CD4-positive, alpha-beta memory T cell (primary cell): Measurements from ENCODE around the gene NRG3. TPM values are rescaled to one million over a fixed set of nuclear protein-coding genes. Genes with fewer than 3 reads are reported as not detected.

Experiments
- CTCF ChIA-PET: fragments of 350-600 bp; sonication (Branson Sonifier 250); formaldehyde crosslinking; loops from one replicate; lab custom pipeline; 2021; ENCODE audit warnings: inconsistent platforms; ENCODE audit not compliant: partially characterized antibody; lab: Charles Lee
- POLR2A ChIA-PET: fragments of 350-600 bp; sonication (Branson Sonifier 250); formaldehyde crosslinking; loops from one replicate; lab custom pipeline; 2021; ENCODE audit not compliant: partially characterized antibody; lab: Charles Lee
- DNase-seq, 5 donors: peaks; one replicate each; pipeline versions ENCODE4 v3.0.0 to v3.0.0-alpha.2; 2020 to 2022; ENCODE audit warnings: mixed read lengths in 1 of 5
- H3K27ac ChIP-seq: one replicate; pipeline ENCODE4 v1.7.0; 2013; ENCODE audit warnings: low read depth, low read length
- H3K27me3 ChIP-seq: 2 replicates; pipeline ENCODE4 v1.7.0; 2013; ENCODE audit warnings: mild to moderate bottlenecking, low read length, moderate library complexity; ENCODE audit not compliant: insufficient read depth
- H3K36me3 ChIP-seq: 2 replicates; pipeline ENCODE4 v1.7.0; 2013; ENCODE audit warnings: mild to moderate bottlenecking, low read length, moderate library complexity; ENCODE audit not compliant: insufficient read depth
- H3K4me1 ChIP-seq: 2 replicates; pipeline ENCODE4 v1.7.0; 2013; ENCODE audit warnings: mild to moderate bottlenecking, low read length, moderate library complexity; ENCODE audit not compliant: insufficient read depth
- H3K4me3 ChIP-seq, 2 donors: one replicate each; pipeline ENCODE4 v1.7.0; 2013; ENCODE audit warnings: low read length in 2 of 2, mild to moderate bottlenecking in 1 of 2
- H3K9me3 ChIP-seq, 2 donors: one replicate each; pipeline ENCODE4 v1.7.0; 2013; ENCODE audit warnings: low read length in 2 of 2, control low read depth in 1 of 2; ENCODE audit not compliant: control insufficient read depth in 1 of 2
- H3K27ac Mint-ChIP-seq, 7 donors: one replicate each; pipeline ENCODE4 v1.8.0; 2020 to 2021; ENCODE audit warnings: mixed read lengths in 7 of 7, mild to moderate bottlenecking in 6 of 7, inconsistent platforms in 3 of 7, moderate library complexity in 3 of 7
- H3K27me3 Mint-ChIP-seq, 2 donors: one replicate each; pipeline ENCODE4 v1.8.0; 2020 to 2021; ENCODE audit warnings: mixed read lengths in 2 of 2
- H3K36me3 Mint-ChIP-seq, 2 donors: one replicate each; pipeline ENCODE4 v1.8.0; 2020 to 2021; ENCODE audit warnings: mixed read lengths in 2 of 2, inconsistent platforms in 1 of 2, mild to moderate bottlenecking in 1 of 2
- H3K4me1 Mint-ChIP-seq, 4 donors: one replicate each; pipeline ENCODE4 v1.8.0; 2020 to 2021; ENCODE audit warnings: mixed read lengths in 4 of 4, mild to moderate bottlenecking in 1 of 4
- H3K4me3 Mint-ChIP-seq, 8 donors: one replicate each; pipeline ENCODE4 v1.8.0; 2020 to 2021; ENCODE audit warnings: mixed read lengths in 8 of 8, mild to moderate bottlenecking in 7 of 8, moderate library complexity in 6 of 8, inconsistent platforms in 3 of 8
- H3K9me3 Mint-ChIP-seq, 8 donors: one replicate each; pipeline ENCODE4 v1.8.0; 2020 to 2021; ENCODE audit warnings: mixed read lengths in 8 of 8, mild to moderate bottlenecking in 5 of 8, inconsistent platforms in 3 of 8, moderate library complexity in 1 of 8
- intact Hi-C: fragments of 100-400 bp; cut with micrococcal nuclease; formaldehyde crosslinking; loops from one replicate; pipeline ENCODE4 v1.15.1; 2023
- polyA plus RNA-seq, 2 donors: library from polyadenylated mRNA; unstranded; fragments of 300-500 nt; fragmentation: Illumina TruSeq; gene quantifications; one replicate each; pipeline ENCODE4 v1.2.3, GENCODE V29; 2021
- total RNA-seq, 2 experiments: library from RNA; stranded (reverse); gene quantifications; one replicate each; pipeline ENCODE4 v1.2.3, GENCODE V29; 2021

NRG3 gene
- total and polyA plus RNA-seq, 4 experiments from 2014 or later = not detected

GRCh38 chr10:81872206-81872862 is 2.7 kb upstream of the NRG3 start:
- H3K4me1 Mint-ChIP-seq = peaks cover 3 to 13% (median 10%) of the 10 kb centered on the region in 4 donors
- Histone ChIP-seq H3K4me3 (no peak overlapping the region), H3K36me3 (no peaks in the 10 kb centered on the region), H3K9me3 (no peaks in the 10 kb centered on the region), H3K4me1 (no peaks in the 10 kb centered on the region), H3K27me3 (peaks cover 3% of the 10 kb centered on the region), H3K27ac (no peak overlapping the region)
- DNase-seq = no peak
- peaks cover 0 to 3% of the 10 kb centered on the region in 2 donors for H3K36me3 Mint-ChIP-seq
- H3K4me3 Mint-ChIP-seq = no peak overlapping the region
- POLR2A ChIA-PET = no interaction called here
- H3K9me3 Mint-ChIP-seq = peaks cover 0 to 11% (median 4%) of the 10 kb centered on the region in 8 donors
- CTCF ChIA-PET = no interaction called here
- no peak overlapping the region for H3K27ac Mint-ChIP-seq
- intact Hi-C loops = no loop called here
- H3K27me3 Mint-ChIP-seq = peaks cover 17 to 36% of the 10 kb centered on the region in 2 donors

- ChIA-PET CTCF (no interaction called here), POLR2A (no interaction called here)
- H3K4me1 ChIP-seq = no peaks in the 10 kb centered on the region
- Mint-ChIP-seq H3K4me1 (peaks cover 3 to 13% (median 10%) of the 10 kb centered on the region in 4 donors), H3K36me3 (peaks cover 0 to 3% of the 10 kb centered on the region in 2 donors), H3K27ac (peak overlapping the region in 1 of 7 donors; percentile 48), H3K9me3 (peaks cover 0 to 11% (median 4%) of the 10 kb centered on the region in 8 donors), H3K4me3 (peak overlapping the region in 2 of 8 donors; percentile 20 to 32), H3K27me3 (peaks cover 22 to 40% of the 10 kb centered on the region in 2 donors)
- intact Hi-C loops = no loop called here
- no peak overlapping the region for H3K4me3 ChIP-seq
- H3K9me3 ChIP-seq = no peaks in the 10 kb centered on the region
- peaks cover 3% of the 10 kb centered on the region for H3K27me3 ChIP-seq
- no peaks in the 10 kb centered on the region for H3K36me3 ChIP-seq
- H3K27ac ChIP-seq = no peak overlapping the region
- no peak for DNase-seq
Observed at GRCh38 chr10:81873231-81873931, 1.6 kb upstream of the NRG3 start.

GRCh38 chr10:81873932-81874816 is 820 bp upstream of the NRG3 start:
- DNase-seq = no peak
- H3K27me3 Mint-ChIP-seq = peaks cover 22 to 40% of the 10 kb centered on the region in 2 donors
- peaks cover 0 to 3% of the 10 kb centered on the region in 2 donors for H3K36me3 Mint-ChIP-seq
- ChIA-PET POLR2A (no interaction called here), CTCF (no interaction called here)
- no peak overlapping the region for H3K4me3 ChIP-seq
- H3K4me3 Mint-ChIP-seq = peak overlapping the region in 1 of 8 donors; percentile 38
- H3K4me1 ChIP-seq = no peaks in the 10 kb centered on the region
- H3K36me3 ChIP-seq = no peaks in the 10 kb centered on the region
- peaks cover 3% of the 10 kb centered on the region for H3K27me3 ChIP-seq
- no peak overlapping the region for H3K27ac Mint-ChIP-seq
- intact Hi-C loops = no loop called here
- H3K9me3 Mint-ChIP-seq = peaks cover 0 to 11% (median 4%) of the 10 kb centered on the region in 8 donors
- no peaks in the 10 kb centered on the region for H3K9me3 ChIP-seq
- H3K4me1 Mint-ChIP-seq = peaks cover 3 to 13% (median 10%) of the 10 kb centered on the region in 4 donors
- no peak overlapping the region for H3K27ac ChIP-seq

- H3K9me3 ChIP-seq = no peaks in the 10 kb centered on the region
- no peak for DNase-seq
- H3K27ac Mint-ChIP-seq = no peak overlapping the region
- no peaks in the 10 kb centered on the region for H3K36me3 ChIP-seq
- H3K27ac ChIP-seq = no peak overlapping the region
- peaks cover 3% of the 10 kb centered on the region for H3K27me3 ChIP-seq
- intact Hi-C loops = no loop called here
- H3K4me3 Mint-ChIP-seq = peak overlapping the region in 5 of 8 donors; percentile 43 to 71 (median 70)
- ChIA-PET CTCF (no interaction called here), POLR2A (no interaction called here)
- H3K27me3 Mint-ChIP-seq = peaks cover 22 to 40% of the 10 kb centered on the region in 2 donors
- no peak overlapping the region for H3K4me3 ChIP-seq
- H3K4me1 Mint-ChIP-seq = peaks cover 3 to 13% (median 10%) of the 10 kb centered on the region in 4 donors
- H3K4me1 ChIP-seq = no peaks in the 10 kb centered on the region
- H3K9me3 Mint-ChIP-seq = peaks cover 0 to 11% (median 3%) of the 10 kb centered on the region in 8 donors
- peaks cover 0 to 3% of the 10 kb centered on the region in 2 donors for H3K36me3 Mint-ChIP-seq
Observed at GRCh38 chr10:81875467-81876252, 666 bp downstream of the NRG3 start.

GRCh38 chr10:81876253-81877077 is 1.5 kb downstream of the NRG3 start:
- no peaks in the 10 kb centered on the region for H3K4me1 ChIP-seq
- Mint-ChIP-seq H3K4me3 (peak overlapping the region in 4 of 8 donors; percentile 69 to 71 (median 70)), H3K9me3 (peaks cover 0 to 11% (median 2%) of the 10 kb centered on the region in 8 donors), H3K4me1 (peaks cover 3 to 13% (median 10%) of the 10 kb centered on the region in 4 donors), H3K27ac (no peak overlapping the region), H3K27me3 (peaks cover 22 to 36% of the 10 kb centered on the region in 2 donors), H3K36me3 (peaks cover 0 to 3% of the 10 kb centered on the region in 2 donors)
- H3K27ac ChIP-seq = no peak overlapping the region
- H3K36me3 ChIP-seq = no peaks in the 10 kb centered on the region
- peaks cover 3% of the 10 kb centered on the region for H3K27me3 ChIP-seq
- POLR2A ChIA-PET = no interaction called here
- no peak overlapping the region for H3K4me3 ChIP-seq
- DNase-seq = no peak
- no peaks in the 10 kb centered on the region for H3K9me3 ChIP-seq
- CTCF ChIA-PET = no interaction called here
- intact Hi-C loops = no loop called here

DNA sequence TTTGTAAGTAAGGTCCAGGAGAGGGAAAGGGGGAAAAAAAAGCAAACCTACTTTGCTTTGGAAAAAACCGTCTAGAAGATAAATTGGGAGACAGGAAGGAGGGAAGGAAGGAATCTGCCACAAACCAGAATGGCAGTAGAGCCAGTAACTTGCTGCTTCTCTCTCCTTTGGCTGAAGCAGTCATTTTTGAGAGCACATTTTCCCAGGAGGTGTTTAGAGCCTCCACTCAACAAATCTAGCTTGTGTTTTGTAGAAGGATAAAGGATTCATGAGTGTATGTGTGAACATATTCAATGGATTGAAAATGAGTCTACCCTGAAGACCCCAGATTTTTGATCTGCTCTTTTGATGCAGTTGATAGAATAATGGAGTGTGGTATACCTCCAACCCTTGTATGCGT is 2.6 kb downstream of the NRG3 start:
- Mint-ChIP-seq H3K27me3 (peaks cover 20 to 28% of the 10 kb centered on the region in 2 donors), H3K27ac (no peak overlapping the region), H3K4me3 (no peak overlapping the region)

More for the DNA sequence above, 2.6 kb downstream of the NRG3 start:
- Histone ChIP-seq H3K4me3 (no peak overlapping the region), H3K27ac (no peak overlapping the region), H3K9me3 (no peaks in the 10 kb centered on the region), H3K4me1 (no peaks in the 10 kb centered on the region), H3K36me3 (no peaks in the 10 kb centered on the region), H3K27me3 (peaks cover 3% of the 10 kb centered on the region)
- Mint-ChIP-seq H3K9me3 (peaks cover 0 to 9% (median 1%) of the 10 kb centered on the region in 8 donors), H3K36me3 (peaks cover 0 to 3% of the 10 kb centered on the region in 2 donors), H3K4me1 (peaks cover 3 to 13% (median 10%) of the 10 kb centered on the region in 4 donors)
- DNase-seq = no peak
- ChIA-PET CTCF (no interaction called here), POLR2A (no interaction called here)
- intact Hi-C loops = no loop called here
